H1 (cell line): ENCODE data around the gene ZNRF3. TPM values are rescaled to one million over a fixed set of nuclear protein-coding genes. Genes with fewer than 3 reads are reported as not detected.
"Not testable (repeated sequence)": the region's sequence is repeated elsewhere in the genome, so short reads cannot be mapped to it uniquely, and the experiment has no call there.

ENCODE experiments used
- CTCF ChIA-PET: fragments of 300-600 bp; sonication (Branson Sonifier 250); formaldehyde crosslinking; loops from one replicate; lab custom pipeline; 2021; ENCODE audit not compliant: partially characterized antibody; lab: Charles Lee
- POLR2A ChIA-PET: fragments of 300-600 bp; sonication (Branson Sonifier 250); formaldehyde crosslinking; loops from one replicate; lab custom pipeline; 2021; ENCODE audit warnings: inconsistent platforms; ENCODE audit not compliant: partially characterized antibody; lab: Charles Lee
- DNase-seq, 2 experiments: peaks; one replicate each; pipeline versions ENCODE4 v3.0.0 to v3.0.0-alpha.2; 2010 to 2022; ENCODE audit warnings: low spot score in 2 of 2, low read depth in 1 of 2, mixed read lengths in 1 of 2
- FAIRE-seq: peaks from 2 replicates; lab custom pipeline; 2011; peaks lifted over from hg19 to GRCh38; lab: Jason Lieb, UNC
- H2AFZ ChIP-seq: 2 replicates; pipeline ENCODE4 v1.8.1; 2012; ENCODE audit warnings: low read length, inconsistent platforms
- H2AK5ac ChIP-seq: 2 replicates; pipeline ENCODE4 v1.6.1; 2013; ENCODE audit warnings: low read depth, low read length
- H2BK120ac ChIP-seq: replicated peaks from 2 replicates; pipeline ENCODE3; 2013; ENCODE audit warnings: low read depth, low read length, inconsistent platforms
- H2BK12ac ChIP-seq: 2 replicates; pipeline ENCODE4 v1.6.1; 2013; ENCODE audit warnings: low read depth, low read length
- H2BK15ac ChIP-seq: 2 replicates; pipeline ENCODE4 v1.6.1; 2013; ENCODE audit warnings: low read length
- H2BK20ac ChIP-seq: 2 replicates; pipeline ENCODE4 v1.6.1; 2013; ENCODE audit warnings: low read length
- H2BK5ac ChIP-seq: 2 replicates; pipeline ENCODE4 v1.6.1; 2013; ENCODE audit warnings: low read depth, low read length
- H3K14ac ChIP-seq: 2 replicates; pipeline ENCODE4 v1.6.1; 2013; ENCODE audit warnings: inconsistent platforms; ENCODE audit not compliant: insufficient read length
- H3K18ac ChIP-seq: 2 replicates; pipeline ENCODE4 v1.6.1; 2013; ENCODE audit warnings: low read length; ENCODE audit errors: extremely low read depth
- H3K23ac ChIP-seq: 2 replicates; pipeline ENCODE4 v1.6.1; 2013; ENCODE audit warnings: inconsistent platforms; ENCODE audit not compliant: insufficient read length
- H3K23me2 ChIP-seq: 2 replicates; pipeline ENCODE4 v1.6.1; 2013; ENCODE audit warnings: low read depth, low read length
- H3K27ac ChIP-seq: 2 replicates; pipeline ENCODE4 v1.6.1; 2011; ENCODE audit warnings: low read depth, low read length, inconsistent platforms
- H3K27me3 ChIP-seq, 4 experiments: replicated peaks in 1 of 4; 1 replicate in 1 of 4; 2 replicates in 3 of 4; pipeline versions ENCODE4 v1.6.1 to v1.8.1; 2011 to 2013; ENCODE audit warnings: low read length in 3 of 4, mild to moderate bottlenecking in 3 of 4, inconsistent platforms in 2 of 4, mixed read lengths in 2 of 4, moderate library complexity in 1 of 4; ENCODE audit not compliant: control insufficient read depth in 3 of 4, insufficient read depth in 3 of 4; ENCODE audit errors: extremely low read depth in 1 of 4
- H3K36me3 ChIP-seq, 4 experiments: 2 replicates each; pipeline versions ENCODE4 v1.6.1 to v1.8.1; 2011 to 2013; ENCODE audit warnings: mild to moderate bottlenecking in 4 of 4, low read length in 3 of 4, moderate library complexity in 2 of 4, control low read depth in 1 of 4, inconsistent platforms in 1 of 4; ENCODE audit not compliant: insufficient read depth in 4 of 4, control insufficient read depth in 2 of 4
- H3K4ac ChIP-seq: replicated peaks from 2 replicates; pipeline ENCODE3; 2013; ENCODE audit warnings: low read length, low read depth, mixed read lengths, inconsistent platforms; ENCODE audit not compliant: insufficient read length
- H3K4me1 ChIP-seq, 4 experiments: replicated peaks in 1 of 4; 1 replicate in 1 of 4; 2 replicates in 3 of 4; pipeline versions ENCODE4 v1.6.1 to v1.8.1; 2011 to 2013; ENCODE audit warnings: low read length in 3 of 4, inconsistent platforms in 2 of 4, mixed read lengths in 1 of 4; ENCODE audit not compliant: insufficient read depth in 4 of 4, control insufficient read depth in 3 of 4
- H3K4me2 ChIP-seq, 2 experiments: 2 replicates each; pipeline versions ENCODE4 v1.6.1 to v1.8.1; 2011 to 2013; ENCODE audit warnings: low read depth in 2 of 2, low read length in 2 of 2, control low read depth in 1 of 2, inconsistent platforms in 1 of 2, mild to moderate bottlenecking in 1 of 2; ENCODE audit not compliant: insufficient read depth in 1 of 2
- H3K4me3 ChIP-seq, 4 experiments: fragments of 200-600, 300-600 bp in 1 of 4; sonication (generic), shearing (Covaris generic), sonication (Bioruptor Twin) in 1 of 4; 2 replicates each; pipeline versions ENCODE4 v1.5.1 to v1.8.1; 2011 to 2016; ENCODE audit warnings: low read length in 4 of 4, low read depth in 3 of 4, control low read depth in 2 of 4, inconsistent platforms in 2 of 4, mild to moderate bottlenecking in 2 of 4, mixed read lengths in 1 of 4, moderate library complexity in 1 of 4; ENCODE audit not compliant: insufficient read depth in 2 of 4; ENCODE audit errors: extremely low read depth in 1 of 4
- H3K56ac ChIP-seq: replicated peaks from 2 replicates; pipeline ENCODE3; 2013; ENCODE audit warnings: low read depth, mild to moderate bottlenecking, mixed read lengths, low read length, inconsistent platforms; ENCODE audit not compliant: insufficient read length
- H3K79me1 ChIP-seq: 2 replicates; pipeline ENCODE4 v1.6.1; 2013; ENCODE audit warnings: low read depth, low read length, control low read depth
- H3K79me2 ChIP-seq, 2 experiments: 2 replicates each; pipeline versions ENCODE4 v1.6.1 to v1.8.1; 2012 to 2013; ENCODE audit warnings: low read length in 2 of 2, mild to moderate bottlenecking in 2 of 2, inconsistent platforms in 1 of 2; ENCODE audit not compliant: insufficient read depth in 2 of 2, control insufficient read depth in 1 of 2
- H3K9ac ChIP-seq, 4 experiments: replicated peaks in 1 of 4; 1 replicate in 1 of 4; 2 replicates in 3 of 4; pipeline versions ENCODE4 v1.6.1 to v1.8.1; 2011 to 2013; ENCODE audit warnings: low read depth in 3 of 4, low read length in 3 of 4, control low read depth in 2 of 4, mild to moderate bottlenecking in 2 of 4, moderate library complexity in 2 of 4, inconsistent platforms in 1 of 4; ENCODE audit errors: extremely low read depth in 1 of 4
- H3K9me3 ChIP-seq, 2 experiments: 2 replicates each; pipeline versions ENCODE4 v1.6.1 to v1.8.1; 2012 to 2013; ENCODE audit warnings: mild to moderate bottlenecking in 2 of 2, moderate library complexity in 2 of 2, control low read depth in 1 of 2, inconsistent platforms in 1 of 2, low read depth in 1 of 2, low read length in 1 of 2, mixed read lengths in 1 of 2; ENCODE audit not compliant: insufficient read depth in 2 of 2
- H4K20me1 ChIP-seq, 2 experiments: replicated peaks in 1 of 2; 2 replicates each; pipeline versions ENCODE3 to v1.8.1; 2011 to 2013; ENCODE audit warnings: inconsistent platforms in 2 of 2, low read length in 2 of 2, mild to moderate bottlenecking in 1 of 2; ENCODE audit not compliant: insufficient read depth in 2 of 2, control insufficient read depth in 1 of 2
- H4K5ac ChIP-seq: 2 replicates; pipeline ENCODE4 v1.6.1; 2013; ENCODE audit warnings: low read length, low read depth, mixed read lengths, inconsistent platforms; ENCODE audit not compliant: insufficient read length
- H4K8ac ChIP-seq: 2 replicates; pipeline ENCODE4 v1.8.0; 2013; ENCODE audit warnings: mild to moderate bottlenecking, moderate library complexity, low read length, inconsistent platforms; ENCODE audit not compliant: insufficient read depth; ENCODE audit errors: extremely low read depth
- H4K91ac ChIP-seq: replicated peaks from 2 replicates; pipeline ENCODE3; 2013; ENCODE audit warnings: low read length, mixed read lengths, inconsistent platforms; ENCODE audit not compliant: insufficient read length
- WGBS, 2 experiments: shearing (Covaris generic) in 1 of 2; methylation state at CpG; one replicate each; pipeline versions ENCODE4 v1.1.6 to v1.1.7; 2013 to 2015; ENCODE audit warnings: low lambda C conversion rate in 2 of 2, mixed read lengths in 2 of 2, inconsistent platforms in 1 of 2, low coverage in 1 of 2, missing lambda C conversion rate in 1 of 2; ENCODE audit not compliant: insufficient replicate concordance in 2 of 2, insufficient coverage in 1 of 2, insufficient read length in 1 of 2; ENCODE audit errors: extremely low coverage in 1 of 2, missing lambda C conversion rate in 1 of 2; 5-methylcytosine and 5-hydroxymethylcytosine counted together
- polyA plus RNA-seq, 7 experiments: library from polyadenylated mRNA; depleted of rRNA in 3 of 7; stranded (reverse) in 5 of 7; unstranded in 2 of 7; fragments of >200 nt in 5 of 7; fragments of 200-250 nt in 2 of 7; gene quantifications; 1 replicate in 5 of 7; 2 replicates in 1 of 7; 4 replicates in 1 of 7; pipeline versions ENCODE4 v1.2.1 to v1.2.3, GENCODE V29; 2011 to 2013; ENCODE audit warnings: missing spikeins in 2 of 7, mixed read lengths in 2 of 7
- total RNA-seq: library from RNA; stranded (reverse); fragmentation: NEBNext Ultra II Directional; extraction: Animal tissue kit (Norgen Biotek cat#: 25700); gene quantifications from 2 replicates; pipeline ENCODE4 v1.2.1, GENCODE V29; 2021

The ZNRF3 gene
- total and polyA plus RNA-seq, 2 of the 8 experiments (the other 6 are each of a cell fraction or from before 2014, with no cell fraction given), result 14.1 to 21.7 TPM

DNA sequence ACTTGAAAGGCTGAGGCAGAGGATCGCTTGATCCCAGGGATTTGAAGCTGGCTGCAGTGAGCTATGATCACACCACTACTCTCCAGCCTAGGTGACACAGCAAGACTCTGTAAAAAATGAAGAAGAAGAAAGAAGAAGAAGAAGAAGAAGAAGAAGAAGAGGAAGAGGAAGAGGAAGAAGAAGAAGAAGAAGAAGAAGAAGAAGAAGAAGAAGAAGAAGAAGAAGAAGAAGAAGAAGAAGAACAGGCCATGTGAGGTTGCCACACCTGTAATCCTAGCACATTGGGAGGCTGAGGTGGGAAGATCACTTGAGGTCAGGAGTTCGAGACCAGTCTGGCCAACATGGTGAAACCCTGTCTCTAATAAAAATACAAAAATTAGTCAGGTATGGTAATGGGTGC lies 39.1 kb upstream of the ZNRF3 start:
- H3K23me2 ChIP-seq, H2BK120ac ChIP-seq, H3K79me1 ChIP-seq, H3K18ac ChIP-seq, FAIRE-seq, DNase-seq, H3K79me2 ChIP-seq, H2AFZ ChIP-seq, H3K9me3 ChIP-seq, H3K4me2 ChIP-seq, H2BK20ac ChIP-seq, H3K27ac ChIP-seq, H2BK15ac ChIP-seq, H3K56ac ChIP-seq, H3K23ac ChIP-seq, H3K9ac ChIP-seq, H3K27me3 ChIP-seq, H3K4me3 ChIP-seq, H4K5ac ChIP-seq, H2BK12ac ChIP-seq, H4K8ac ChIP-seq, H3K4me1 ChIP-seq, H2BK5ac ChIP-seq, H4K91ac ChIP-seq, H2AK5ac ChIP-seq, H4K20me1 ChIP-seq, H3K36me3 ChIP-seq, H3K14ac ChIP-seq, H3K4ac ChIP-seq: not testable (repeated sequence)
- CTCF ChIA-PET, result interaction anchor here (0.6 to 3.2 kb wide), 4 partner anchors 11 to 196 kb away, joined by 3 to 15 read pairs (median 5); no protein-coding TSS in a partner anchor
- POLR2A ChIA-PET, result interaction anchor here (1.1 kb wide), 1 partner anchor 239 kb away, joined by 3 read pairs; no protein-coding TSS in a partner anchor
- 88% methylated on average over 2 of the region's 2 CpGs; no CpG with 5 or more reads in 1 of the 2 experiments for WGBS, 2 experiments
